ENCODE data around the gene ATP8B3. TPM values are rescaled to one million over a fixed set of nuclear protein-coding genes. Genes with fewer than 3 reads are reported as not detected.

ATP8B3 gene
- total RNA-seq, 4 donors from 2014 or later = 0.27 to 0.75 TPM; not detected in 2

DNA sequence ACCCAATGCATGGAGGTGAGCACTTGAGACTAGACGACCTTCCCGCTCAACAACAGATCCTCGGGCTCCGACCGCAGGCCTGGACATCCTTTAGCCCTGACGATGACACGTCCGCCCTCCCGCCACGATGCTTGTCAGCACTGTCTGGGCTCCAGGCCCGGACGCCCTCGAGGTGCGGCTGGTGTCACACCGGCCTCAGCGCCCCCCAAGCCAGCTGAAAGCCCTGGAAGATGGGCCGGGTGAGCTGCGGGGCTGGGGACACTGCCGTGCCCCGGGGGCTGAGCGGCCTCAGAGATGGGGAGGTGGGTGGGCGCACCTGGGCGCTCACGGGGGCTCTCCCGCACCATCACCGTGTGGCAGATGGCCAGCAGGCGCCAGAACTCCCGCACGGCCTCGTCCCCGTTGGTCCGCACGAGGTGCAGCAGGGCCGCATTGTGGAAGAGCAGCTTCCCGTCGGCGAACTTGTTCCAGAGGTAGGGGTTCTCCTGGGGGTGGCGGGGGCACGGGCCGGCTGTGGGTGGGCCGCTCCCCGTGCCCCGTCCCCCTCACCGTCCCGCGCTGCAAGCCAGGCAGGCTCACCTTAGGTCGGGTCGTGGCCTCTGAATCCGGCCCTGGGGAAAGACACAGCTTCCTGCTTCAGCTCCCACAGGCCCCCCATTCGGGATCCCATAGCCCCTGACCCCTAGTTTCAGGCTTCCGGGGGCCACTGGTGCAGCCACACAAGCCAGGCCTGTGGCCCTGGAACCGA, 15.5 kb downstream of the ATP8B3 start:
- in situ Hi-C loops (cut with MboI; ENCODE audit: low pct_ligation_motif_present in 1 of 4, low pct_unique_long_range_greater_than_20kb in 1 of 4, low sequenced_read_pairs in 3 of 4) (loop anchor here in 3 of 4 donors (25.0 kb wide), 1 partner anchor 259 kb away; no protein-coding TSS in a partner anchor), intact Hi-C loops (cut with DNase I; ENCODE audit: low total_unique reads) (no loop called here)
- no peak overlapping the region for H3K4me3 ChIP-seq
- H3K27me3 ChIP-seq = peaks cover 22% of the 10 kb centered on the region
- H3K9me3 ChIP-seq = no peaks in the 10 kb centered on the region
- no peak overlapping the region for H3K27ac ChIP-seq
- peaks cover 0 to 9% (median 4%) of the 10 kb centered on the region in 4 donors for H3K4me1 ChIP-seq
- no peaks in the 10 kb centered on the region for H3K36me3 ChIP-seq
- no peak for DNase-seq
- TF ChIP-seq, protein P1, sequence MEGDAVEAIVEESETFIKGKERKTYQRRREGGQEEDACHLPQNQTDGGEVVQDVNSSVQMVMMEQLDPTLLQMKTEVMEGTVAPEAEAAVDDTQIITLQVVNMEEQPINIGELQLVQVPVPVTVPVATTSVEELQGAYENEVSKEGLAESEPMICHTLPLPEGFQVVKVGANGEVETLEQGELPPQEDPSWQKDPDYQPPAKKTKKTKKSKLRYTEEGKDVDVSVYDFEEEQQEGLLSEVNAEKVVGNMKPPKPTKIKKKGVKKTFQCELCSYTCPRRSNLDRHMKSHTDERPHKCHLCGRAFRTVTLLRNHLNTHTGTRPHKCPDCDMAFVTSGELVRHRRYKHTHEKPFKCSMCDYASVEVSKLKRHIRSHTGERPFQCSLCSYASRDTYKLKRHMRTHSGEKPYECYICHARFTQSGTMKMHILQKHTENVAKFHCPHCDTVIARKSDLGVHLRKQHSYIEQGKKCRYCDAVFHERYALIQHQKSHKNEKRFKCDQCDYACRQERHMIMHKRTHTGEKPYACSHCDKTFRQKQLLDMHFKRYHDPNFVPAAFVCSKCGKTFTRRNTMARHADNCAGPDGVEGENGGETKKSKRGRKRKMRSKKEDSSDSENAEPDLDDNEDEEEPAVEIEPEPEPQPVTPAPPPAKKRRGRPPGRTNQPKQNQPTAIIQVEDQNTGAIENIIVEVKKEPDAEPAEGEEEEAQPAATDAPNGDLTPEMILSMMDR (IDR thresholded peaks at IDR 0.05) = no peak
- no peak for TF ChIP-seq EP300 (IDR thresholded peaks at IDR 0.05; ENCODE audit: low read depth)
- TF ChIP-seq POLR2A (IDR thresholded peaks at IDR 0.05) = no peak
- no peak for TF ChIP-seq POLR2AphosphoS5 (IDR thresholded peaks at IDR 0.05)
- 72% methylated on average over 42 of the region's 52 CpGs; no CpG with 5 or more reads in 1 of the 2 donors for WGBS, 2 donors (ENCODE audit: low coverage in 1 of 2)

DNA sequence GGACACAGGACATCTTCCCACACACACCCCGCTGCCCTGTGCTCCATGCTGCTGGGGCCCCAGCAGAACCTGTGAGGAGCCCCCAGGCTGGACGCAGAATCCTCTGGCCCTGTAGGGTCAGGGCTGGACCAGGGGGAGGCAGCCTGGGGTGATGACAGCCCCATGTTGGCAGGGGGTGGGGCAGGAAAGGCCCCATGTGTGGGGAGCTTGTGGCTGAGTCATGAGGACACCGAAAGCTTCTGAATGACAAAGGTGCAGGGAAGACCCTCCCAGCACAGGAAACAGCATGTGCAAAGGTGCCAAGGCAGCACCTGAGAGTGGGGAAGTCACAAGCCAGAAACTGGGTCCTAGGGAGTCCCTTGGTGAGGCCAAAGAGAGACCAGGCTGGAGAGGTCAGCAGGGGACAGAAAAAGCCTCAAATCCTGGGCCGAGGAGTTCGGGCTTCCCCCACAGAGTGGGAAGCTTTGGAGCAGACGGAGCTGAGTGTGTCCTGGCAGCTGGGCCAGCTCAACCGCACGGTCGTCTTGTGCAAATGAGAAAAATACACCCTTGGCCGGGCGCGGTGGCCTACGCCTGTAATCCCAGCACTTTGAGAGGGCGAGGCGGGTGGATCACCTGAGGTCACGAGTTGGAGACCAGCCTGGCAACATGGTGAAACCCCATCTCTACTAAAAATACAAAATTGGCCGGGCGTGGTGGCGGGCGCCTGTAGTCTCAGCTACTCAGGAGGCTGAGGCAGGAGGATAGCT, 17.5 kb downstream of the ATP8B3 start:
- intact Hi-C loops (cut with DNase I; ENCODE audit: low total_unique reads) = no loop called here
- H3K4me1 ChIP-seq = peaks cover 0 to 11% (median 5%) of the 10 kb centered on the region in 4 donors

DNA sequence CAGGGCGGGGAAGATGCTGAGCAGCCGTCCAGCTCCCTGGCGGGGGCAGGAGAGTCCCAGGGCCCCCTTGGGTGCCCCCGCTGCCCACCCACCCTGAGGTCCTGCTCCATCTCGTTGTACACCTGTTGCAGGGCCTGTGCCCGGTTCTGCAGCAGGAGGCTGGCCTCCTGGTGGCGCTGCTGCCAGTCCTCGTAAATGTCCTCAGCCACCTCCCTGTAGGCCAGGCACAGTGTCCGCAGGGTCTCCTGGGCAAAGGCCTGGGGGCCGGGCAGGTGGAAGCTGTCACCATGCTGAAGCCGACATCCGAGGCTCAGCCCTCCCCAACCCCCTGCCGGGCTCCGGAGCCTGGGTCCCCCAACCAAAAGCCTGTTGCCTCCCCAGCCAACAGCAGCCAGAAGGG, 20.2 kb downstream of the ATP8B3 start:
- TF ChIP-seq, protein P1 (IDR thresholded peaks at IDR 0.05) = no peak
- TF ChIP-seq POLR2AphosphoS5 (IDR thresholded peaks at IDR 0.05) (no peak), EP300 (IDR thresholded peaks at IDR 0.05; ENCODE audit: low read depth) (no peak), POLR2A (IDR thresholded peaks at IDR 0.05) (no peak)
- H3K9me3 ChIP-seq = no peaks in the 10 kb centered on the region
- peaks cover 0 to 15% (median 7%) of the 10 kb centered on the region in 4 donors for H3K4me1 ChIP-seq
- H3K27me3 ChIP-seq = peaks cover 46% of the 10 kb centered on the region
- intact Hi-C loops (cut with DNase I; ENCODE audit: low total_unique reads) (no loop called here), in situ Hi-C loops (cut with MboI; ENCODE audit: low pct_ligation_motif_present in 1 of 4, low pct_unique_long_range_greater_than_20kb in 1 of 4, low sequenced_read_pairs in 3 of 4) (loop anchor here in 3 of 4 donors (25.0 kb wide), 1 partner anchor 255 kb away; no protein-coding TSS in a partner anchor)
- 80% methylated on average over 2 of the region's 14 CpGs; no CpG with 5 or more reads in 1 of the 2 donors for WGBS, 2 donors (ENCODE audit: low coverage in 1 of 2)
- no peak overlapping the region for H3K4me3 ChIP-seq
- H3K36me3 ChIP-seq = no peaks in the 10 kb centered on the region
- H3K27ac ChIP-seq = no peak overlapping the region
- no peak for DNase-seq

More for the DNA sequence above, 17.5 kb downstream of the ATP8B3 start:
- no peak overlapping the region for H3K27ac ChIP-seq
- 20 to 59% methylated on average over 1 to 20 of the region's 20 CpGs for WGBS, 2 donors (ENCODE audit: low coverage in 1 of 2)
- H3K27me3 ChIP-seq = peaks cover 26% of the 10 kb centered on the region
- H3K36me3 ChIP-seq = no peaks in the 10 kb centered on the region
- in situ Hi-C loops (cut with MboI; ENCODE audit: low pct_ligation_motif_present in 1 of 4, low pct_unique_long_range_greater_than_20kb in 1 of 4, low sequenced_read_pairs in 3 of 4) = loop anchor here in 3 of 4 donors (25.0 kb wide), 1 partner anchor 257 kb away; no protein-coding TSS in a partner anchor
- TF ChIP-seq EP300 (IDR thresholded peaks at IDR 0.05; ENCODE audit: low read depth) = no peak
- TF ChIP-seq POLR2AphosphoS5 (IDR thresholded peaks at IDR 0.05) = no peak
- TF ChIP-seq POLR2A (IDR thresholded peaks at IDR 0.05) = no peak
- TF ChIP-seq, protein P1 (IDR thresholded peaks at IDR 0.05) = no peak
- no peaks in the 10 kb centered on the region for H3K9me3 ChIP-seq
- DNase-seq = no peak
- no peak overlapping the region for H3K4me3 ChIP-seq
